OCI-LY3 (cell line): ENCODE data around the gene GINS2.
A peak's percentile ranks its signal among the peaks of the same experiment; 100 is the strongest.

ENCODE experiments used
- H2AFZ ChIP-seq: fragments of 200-600, 300-600 bp; shearing (Covaris generic); 2 replicates; pipeline ENCODE4 v1.6.0; 2014; ENCODE audit warnings: antibody characterized with exemption, low read depth, low read length
- H3K27ac ChIP-seq: fragments of 200-600, 300-600 bp; sonication (generic); 2 replicates; pipeline ENCODE4 v1.5.1; 2014; ENCODE audit warnings: mild to moderate bottlenecking, low read length, moderate library complexity, mixed read lengths
- H3K27me3 ChIP-seq: fragments of 200-600, 300-600 bp; sonication (generic); 2 replicates; pipeline ENCODE4 v1.6.1; 2014; ENCODE audit warnings: low read depth, low read length, mixed read lengths
- H3K36me3 ChIP-seq: fragments of 200-600, 300-600 bp; sonication (generic); replicated peaks from 2 replicates; pipeline ENCODE3; 2014; ENCODE audit warnings: low read depth, low read length, mixed read lengths
- H3K4me1 ChIP-seq: fragments of 300-600, 200-600 bp; sonication (generic); 2 replicates; pipeline ENCODE4 v1.6.1; 2014; ENCODE audit warnings: low read length, mixed read lengths
- H3K4me2 ChIP-seq: fragments of 200-600, 300-600 bp; sonication (generic); 2 replicates; pipeline ENCODE4 v1.6.1; 2014; ENCODE audit warnings: low read length, mixed read lengths
- H3K4me3 ChIP-seq: fragments of 300-600, 200-600 bp; sonication (generic); 2 replicates; pipeline ENCODE4 v1.5.1; 2014; ENCODE audit warnings: antibody characterized with exemption, mild to moderate bottlenecking, low read length, moderate library complexity
- H3K79me2 ChIP-seq: fragments of 300-600, 200-600 bp; shearing (Covaris generic); 2 replicates; pipeline ENCODE4 v1.6.1; 2014; ENCODE audit warnings: mild to moderate bottlenecking, low read length, mixed read lengths
- H3K9ac ChIP-seq: fragments of 300-600, 200-600 bp; shearing (Covaris generic); 2 replicates; pipeline ENCODE4 v1.6.0; 2014; ENCODE audit warnings: mild to moderate bottlenecking, low read length, moderate library complexity
- H3K9me3 ChIP-seq: fragments of 200-600, 300-600 bp; shearing (Covaris generic); 2 replicates; pipeline ENCODE4 v1.6.1; 2014; ENCODE audit warnings: low read length, mixed read lengths; ENCODE audit not compliant: insufficient read depth
- H4K20me1 ChIP-seq: fragments of 200-600, 300-600 bp; sonication (generic); 2 replicates; pipeline ENCODE4 v1.6.1; 2016; ENCODE audit warnings: low read length, mixed read lengths; ENCODE audit not compliant: insufficient read depth
- EZH2phosphoT487 ChIP-seq: fragments of 200-600 bp; shearing (Covaris generic); IDR thresholded peaks from 2 replicates; pipeline ENCODE4 v1.6.1; 2018; ENCODE audit warnings: antibody characterized with exemption, mixed run types, low read depth
- TF ChIP-seq, protein P1 (sequence below): fragments of 200-600, 300-600 bp; sonication (generic); IDR thresholded peaks from 2 replicates; pipeline ENCODE4 v1.5.1; 2014; ENCODE audit warnings: antibody characterized with exemption, low read length, low read depth

The GINS2 gene

DNA sequence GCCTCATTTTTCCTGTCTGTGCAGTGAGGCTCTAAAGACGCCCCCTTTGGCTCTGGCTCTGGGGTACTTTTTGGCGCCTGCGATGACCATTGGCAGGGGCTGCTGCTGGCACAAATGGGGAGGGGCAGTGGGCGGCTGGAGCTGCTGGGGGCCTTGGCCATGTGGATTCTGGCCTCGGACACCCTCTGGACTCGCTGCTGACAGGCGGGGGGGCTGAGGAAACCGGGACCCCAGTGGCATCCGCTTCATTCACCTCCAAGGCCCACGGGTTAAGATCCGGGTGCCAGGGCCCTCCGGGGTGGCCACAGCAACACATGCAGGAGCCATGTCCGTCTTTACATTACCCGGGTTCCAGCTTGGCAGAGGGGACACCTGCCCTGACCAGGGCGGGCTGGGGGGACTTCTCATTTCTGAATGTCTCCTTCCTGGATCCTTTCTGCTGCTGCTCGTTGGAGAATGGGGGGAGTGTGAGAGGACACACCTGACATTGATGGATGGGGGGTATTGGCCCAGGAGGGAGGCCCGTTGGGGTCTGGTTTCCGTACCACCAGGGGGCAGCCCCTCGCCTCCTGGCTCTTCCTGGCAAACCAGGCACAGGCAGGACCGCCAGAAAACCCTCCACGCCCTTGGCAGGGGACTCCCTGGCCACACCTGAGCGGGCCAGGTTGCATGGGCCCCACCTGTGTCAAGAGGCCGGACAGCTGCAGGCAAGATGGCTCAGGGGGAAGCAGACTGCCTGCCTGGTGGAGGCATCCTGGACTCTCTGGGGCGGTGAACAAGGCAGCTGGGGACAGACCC lies 53.8 kb downstream of the GINS2 start:
- H3K36me3 ChIP-seq = peaks cover 3% of the 10 kb centered on the region
- no peak for TF ChIP-seq EZH2phosphoT487
- TF ChIP-seq, protein P1, sequence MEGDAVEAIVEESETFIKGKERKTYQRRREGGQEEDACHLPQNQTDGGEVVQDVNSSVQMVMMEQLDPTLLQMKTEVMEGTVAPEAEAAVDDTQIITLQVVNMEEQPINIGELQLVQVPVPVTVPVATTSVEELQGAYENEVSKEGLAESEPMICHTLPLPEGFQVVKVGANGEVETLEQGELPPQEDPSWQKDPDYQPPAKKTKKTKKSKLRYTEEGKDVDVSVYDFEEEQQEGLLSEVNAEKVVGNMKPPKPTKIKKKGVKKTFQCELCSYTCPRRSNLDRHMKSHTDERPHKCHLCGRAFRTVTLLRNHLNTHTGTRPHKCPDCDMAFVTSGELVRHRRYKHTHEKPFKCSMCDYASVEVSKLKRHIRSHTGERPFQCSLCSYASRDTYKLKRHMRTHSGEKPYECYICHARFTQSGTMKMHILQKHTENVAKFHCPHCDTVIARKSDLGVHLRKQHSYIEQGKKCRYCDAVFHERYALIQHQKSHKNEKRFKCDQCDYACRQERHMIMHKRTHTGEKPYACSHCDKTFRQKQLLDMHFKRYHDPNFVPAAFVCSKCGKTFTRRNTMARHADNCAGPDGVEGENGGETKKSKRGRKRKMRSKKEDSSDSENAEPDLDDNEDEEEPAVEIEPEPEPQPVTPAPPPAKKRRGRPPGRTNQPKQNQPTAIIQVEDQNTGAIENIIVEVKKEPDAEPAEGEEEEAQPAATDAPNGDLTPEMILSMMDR = peak; percentile 33
- peaks cover 13% of the 10 kb centered on the region for H3K79me2 ChIP-seq
- no peak overlapping the region for H3K4me2 ChIP-seq
- no peak overlapping the region for H3K27ac ChIP-seq
- no peaks in the 10 kb centered on the region for H3K4me1 ChIP-seq
- H2AFZ ChIP-seq = no peak overlapping the region
- H3K9ac ChIP-seq = no peak overlapping the region
- H3K27me3 ChIP-seq = no peaks in the 10 kb centered on the region
- H3K9me3 ChIP-seq = 0 out of 2 replicates have a peak, but pooled peaks cover 3% of the 10 kb centered on the region
- no peak overlapping the region for H3K4me3 ChIP-seq
- H4K20me1 ChIP-seq = peaks cover 96% of the 10 kb centered on the region

DNA sequence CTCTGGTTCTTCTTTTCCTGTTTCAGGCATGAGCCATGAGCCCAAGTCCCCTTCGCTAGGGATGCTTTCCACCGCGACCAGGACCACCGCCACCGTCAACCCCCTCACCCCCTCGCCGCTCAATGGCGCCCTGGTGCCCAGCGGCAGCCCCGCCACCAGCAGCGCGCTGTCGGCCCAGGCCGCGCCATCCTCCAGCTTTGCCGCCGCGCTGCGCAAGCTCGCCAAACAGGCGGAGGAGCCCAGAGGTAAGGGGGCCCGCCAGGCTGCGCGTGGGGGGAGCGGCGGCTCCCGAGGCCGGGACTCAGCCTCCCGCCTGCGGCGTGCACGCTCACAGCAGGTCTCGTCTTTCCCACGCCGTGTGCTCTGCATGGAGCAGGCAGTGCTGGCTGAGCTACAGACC lies 54.9 kb downstream of the GINS2 start:
- Histone ChIP-seq H3K4me3 (no peak overlapping the region), H3K27ac (no peak overlapping the region), H4K20me1 (peaks cover 97% of the 10 kb centered on the region), H3K4me2 (no peak overlapping the region), H3K36me3 (peaks cover 13% of the 10 kb centered on the region), H3K79me2 (peaks cover 23% of the 10 kb centered on the region), H2AFZ (no peak overlapping the region), H3K9me3 (peaks cover 8% of the 10 kb centered on the region; the same call in 1 of the 2 replicates), H3K9ac (no peak overlapping the region), H3K27me3 (no peaks in the 10 kb centered on the region), H3K4me1 (no peaks in the 10 kb centered on the region)
- no peak for TF ChIP-seq EZH2phosphoT487
- TF ChIP-seq, protein P1 = no peak

DNA sequence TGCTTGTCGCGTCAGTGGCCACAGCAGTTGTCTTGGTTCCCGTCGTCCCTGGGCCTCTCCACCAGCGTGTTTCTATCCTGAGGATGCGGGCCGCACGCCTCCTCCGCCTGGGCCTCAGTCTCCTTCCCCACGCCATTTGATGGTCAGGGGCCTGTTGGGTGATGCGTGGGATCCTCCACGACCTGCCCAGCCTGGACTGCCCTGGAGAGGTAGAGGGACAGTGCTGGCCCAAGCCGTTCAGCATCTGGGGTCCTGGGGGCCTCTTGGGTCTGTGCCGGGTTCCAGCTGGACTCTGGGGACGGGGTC lies 55.4 kb downstream of the GINS2 start:
- Histone ChIP-seq H3K27ac (no peak overlapping the region), H2AFZ (no peak overlapping the region), H4K20me1 (peaks cover 98% of the 10 kb centered on the region), H3K79me2 (peaks cover 27% of the 10 kb centered on the region), H3K4me2 (no peak overlapping the region), H3K36me3 (peaks cover 14% of the 10 kb centered on the region), H3K4me3 (no peak overlapping the region), H3K9me3 (peaks cover 8% of the 10 kb centered on the region; the same call in 1 of the 2 replicates), H3K27me3 (no peaks in the 10 kb centered on the region), H3K4me1 (no peaks in the 10 kb centered on the region), H3K9ac (no peak overlapping the region)
- TF ChIP-seq, protein P1 = no peak
- TF ChIP-seq EZH2phosphoT487 = no peak

DNA sequence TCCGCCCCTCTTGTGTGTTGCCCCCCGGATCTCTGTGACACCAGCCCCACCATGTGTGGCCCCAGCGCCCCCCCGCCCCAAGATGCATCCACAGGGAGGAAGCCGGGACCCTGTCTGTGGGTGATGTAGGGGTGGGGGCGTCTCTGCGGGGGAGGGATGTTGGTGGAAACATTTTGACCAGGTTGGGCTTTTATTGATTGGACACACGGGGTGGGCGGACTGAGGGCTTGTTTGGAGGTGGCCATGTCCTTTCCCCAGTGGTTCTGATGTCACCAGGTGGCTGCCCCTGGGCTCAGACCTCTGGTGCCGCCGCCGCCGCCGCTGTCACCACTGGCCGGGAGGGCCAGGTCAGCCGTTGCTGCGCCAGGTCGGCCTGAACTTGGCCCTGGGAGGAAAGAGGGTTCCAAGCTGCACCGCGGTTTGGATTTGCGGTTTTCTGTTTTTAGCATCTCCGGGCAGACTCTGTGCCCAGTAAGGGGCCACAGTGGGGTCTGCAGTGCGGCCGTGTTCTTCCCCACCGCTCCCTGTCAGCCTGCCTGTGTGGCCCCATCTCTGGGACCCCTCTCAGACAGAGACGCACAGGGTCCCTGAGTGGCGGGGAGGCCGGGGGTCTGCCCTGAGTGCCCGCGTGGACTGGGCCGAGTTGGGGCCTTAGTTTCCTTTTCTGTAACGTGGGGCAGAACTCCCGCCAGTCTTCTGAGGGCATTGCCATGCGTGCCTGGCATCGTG lies 55.9 kb downstream of the GINS2 start:
- Histone ChIP-seq H3K27ac (no peak overlapping the region), H2AFZ (no peak overlapping the region), H3K4me3 (no peak overlapping the region), H4K20me1 (peaks cover 98% of the 10 kb centered on the region), H3K9me3 (peaks cover 8% of the 10 kb centered on the region; the same call in 1 of the 2 replicates), H3K4me1 (no peaks in the 10 kb centered on the region), H3K4me2 (no peak overlapping the region), H3K79me2 (peaks cover 32% of the 10 kb centered on the region), H3K27me3 (no peaks in the 10 kb centered on the region), H3K9ac (no peak overlapping the region), H3K36me3 (peaks cover 14% of the 10 kb centered on the region)
- no peak for TF ChIP-seq EZH2phosphoT487
- TF ChIP-seq, protein P1 = no peak
